Measurements from ENCODE around the gene ADORA2A.

Gene ADORA2A

DNA sequence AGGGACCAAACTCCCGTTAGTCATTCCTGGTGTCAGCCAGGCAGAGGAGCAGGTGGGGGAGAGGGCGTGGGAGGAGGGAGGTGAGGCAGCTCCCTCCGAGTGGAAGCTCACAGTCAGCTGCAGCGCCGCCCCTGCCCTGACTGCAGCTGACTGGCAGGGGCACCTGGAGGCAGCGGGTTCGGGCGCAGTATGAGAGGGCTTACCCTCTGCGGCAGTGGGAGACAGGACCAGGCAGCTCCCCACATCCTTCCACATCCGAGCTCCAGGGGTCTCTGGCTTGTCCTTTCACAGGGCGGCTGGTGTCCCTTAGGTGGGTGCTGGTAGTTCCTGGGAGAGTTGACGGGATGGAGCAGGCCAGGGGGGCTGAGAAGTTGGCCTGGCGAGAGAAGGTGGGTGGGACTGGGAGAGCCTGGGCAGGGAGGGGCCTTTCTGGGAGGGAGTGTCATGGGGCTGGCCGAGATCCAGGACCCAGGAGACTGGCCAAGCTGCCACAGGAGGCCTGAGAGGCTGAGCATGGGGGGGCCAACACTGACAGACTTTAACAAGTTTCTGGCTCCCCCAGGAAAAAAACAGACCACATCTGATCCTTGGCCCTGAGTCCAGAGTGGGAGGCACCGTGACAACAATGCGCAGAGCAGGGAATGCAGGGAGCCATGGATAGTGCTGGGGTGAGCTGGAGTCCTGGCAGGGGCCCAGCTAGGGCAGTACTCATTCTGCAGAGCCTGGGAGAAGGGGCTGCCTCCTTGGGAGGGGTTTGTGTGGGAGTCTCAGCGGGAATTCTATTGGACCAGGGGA lies 4.9 kb downstream of the ADORA2A start:
- Histone ChIP-seq H3K36me3 (ENCODE audit: control insufficient read depth, insufficient read depth, low read length) (no peaks in the 10 kb centered on the region), H3K27ac (ENCODE audit: low read depth, low read length) (no peak overlapping the region), H3K4me1 (ENCODE audit: control insufficient read depth, insufficient read depth, low read length) (peaks cover 5% of the 10 kb centered on the region), H3K4me3 (ENCODE audit: low read length) (no peak overlapping the region), H3K9ac (ENCODE audit: low read length) (no peak overlapping the region), H3K27me3 (ENCODE audit: control insufficient read depth, insufficient read depth, low read length) (no peaks in the 10 kb centered on the region)

DNA sequence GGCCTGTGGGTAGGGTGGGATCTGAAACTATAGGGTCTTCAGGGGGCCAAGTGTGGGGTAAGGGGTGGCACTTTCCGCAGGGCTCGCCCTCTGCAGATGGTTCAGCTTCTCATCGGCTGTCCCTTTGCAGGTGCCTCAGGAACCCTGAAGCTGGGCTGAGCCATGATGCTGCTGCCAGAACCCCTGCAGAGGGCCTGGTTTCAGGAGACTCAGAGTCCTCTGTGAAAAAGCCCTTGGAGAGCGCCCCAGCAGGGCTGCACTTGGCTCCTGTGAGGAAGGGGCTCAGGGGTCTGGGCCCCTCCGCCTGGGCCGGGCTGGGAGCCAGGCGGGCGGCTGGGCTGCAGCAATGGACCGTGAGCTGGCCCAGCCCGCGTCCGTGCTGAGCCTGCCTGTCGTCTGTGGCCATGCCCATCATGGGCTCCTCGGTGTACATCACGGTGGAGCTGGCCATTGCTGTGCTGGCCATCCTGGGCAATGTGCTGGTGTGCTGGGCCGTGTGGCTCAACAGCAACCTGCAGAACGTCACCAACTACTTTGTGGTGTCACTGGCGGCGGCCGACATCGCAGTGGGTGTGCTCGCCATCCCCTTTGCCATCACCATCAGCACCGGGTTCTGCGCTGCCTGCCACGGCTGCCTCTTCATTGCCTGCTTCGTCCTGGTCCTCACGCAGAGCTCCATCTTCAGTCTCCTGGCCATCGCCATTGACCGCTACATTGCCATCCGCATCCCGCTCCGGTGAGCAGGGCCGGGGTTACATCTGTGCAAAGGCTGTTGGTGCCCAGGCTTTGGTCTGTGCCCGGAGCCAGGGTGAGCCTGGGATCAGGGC lies 5.8 kb downstream of the ADORA2A start:
- Histone ChIP-seq H3K4me1 (ENCODE audit: control insufficient read depth, insufficient read depth, low read length) (peaks cover 5% of the 10 kb centered on the region), H3K9ac (ENCODE audit: low read length) (no peak overlapping the region), H3K36me3 (ENCODE audit: control insufficient read depth, insufficient read depth, low read length) (no peaks in the 10 kb centered on the region), H3K27me3 (ENCODE audit: control insufficient read depth, insufficient read depth, low read length) (no peaks in the 10 kb centered on the region), H3K27ac (ENCODE audit: low read depth, low read length) (no peak overlapping the region), H3K4me3 (ENCODE audit: low read length) (no peak overlapping the region)

DNA sequence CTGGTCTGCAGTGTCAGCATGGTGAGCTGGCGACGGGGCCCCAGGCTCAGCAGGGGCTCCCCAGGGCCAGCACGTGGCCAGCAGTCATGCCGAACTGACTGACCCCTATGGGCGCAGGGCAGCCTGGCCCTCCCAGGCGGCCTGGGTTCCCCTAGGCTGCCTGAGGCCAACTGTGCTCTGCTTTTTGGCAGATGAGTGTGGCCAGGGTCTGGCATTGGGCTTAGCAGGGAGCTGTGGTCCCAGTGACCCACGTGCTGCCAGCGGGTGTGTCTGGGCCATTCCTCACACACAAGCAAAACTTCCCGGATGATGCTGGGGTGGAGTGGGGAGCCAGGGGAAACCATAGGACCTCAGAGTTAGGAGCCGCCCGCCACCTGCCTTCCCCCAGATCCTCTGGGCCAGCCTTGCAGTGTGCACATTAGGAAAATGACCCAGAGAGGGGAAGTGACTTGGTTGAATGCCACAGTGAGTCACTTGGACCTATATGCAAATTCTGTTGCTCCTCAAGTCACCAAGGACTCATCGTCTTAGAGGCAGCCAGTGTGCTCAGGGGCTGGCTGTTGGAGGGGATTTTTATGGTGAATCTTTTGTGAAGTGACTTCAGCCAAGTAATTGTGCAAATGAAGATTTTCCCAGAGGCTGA lies 6.5 kb downstream of the ADORA2A start:
- no peaks in the 10 kb centered on the region for H3K36me3 ChIP-seq (ENCODE audit: control insufficient read depth, insufficient read depth, low read length)
- no peak overlapping the region for H3K4me3 ChIP-seq (ENCODE audit: low read length)
- H3K9ac ChIP-seq (ENCODE audit: low read length): no peak overlapping the region
- peaks cover 5% of the 10 kb centered on the region for H3K4me1 ChIP-seq (ENCODE audit: control insufficient read depth, insufficient read depth, low read length)
- H3K27ac ChIP-seq (ENCODE audit: low read depth, low read length): no peak overlapping the region
- no peaks in the 10 kb centered on the region for H3K27me3 ChIP-seq (ENCODE audit: control insufficient read depth, insufficient read depth, low read length)

DNA sequence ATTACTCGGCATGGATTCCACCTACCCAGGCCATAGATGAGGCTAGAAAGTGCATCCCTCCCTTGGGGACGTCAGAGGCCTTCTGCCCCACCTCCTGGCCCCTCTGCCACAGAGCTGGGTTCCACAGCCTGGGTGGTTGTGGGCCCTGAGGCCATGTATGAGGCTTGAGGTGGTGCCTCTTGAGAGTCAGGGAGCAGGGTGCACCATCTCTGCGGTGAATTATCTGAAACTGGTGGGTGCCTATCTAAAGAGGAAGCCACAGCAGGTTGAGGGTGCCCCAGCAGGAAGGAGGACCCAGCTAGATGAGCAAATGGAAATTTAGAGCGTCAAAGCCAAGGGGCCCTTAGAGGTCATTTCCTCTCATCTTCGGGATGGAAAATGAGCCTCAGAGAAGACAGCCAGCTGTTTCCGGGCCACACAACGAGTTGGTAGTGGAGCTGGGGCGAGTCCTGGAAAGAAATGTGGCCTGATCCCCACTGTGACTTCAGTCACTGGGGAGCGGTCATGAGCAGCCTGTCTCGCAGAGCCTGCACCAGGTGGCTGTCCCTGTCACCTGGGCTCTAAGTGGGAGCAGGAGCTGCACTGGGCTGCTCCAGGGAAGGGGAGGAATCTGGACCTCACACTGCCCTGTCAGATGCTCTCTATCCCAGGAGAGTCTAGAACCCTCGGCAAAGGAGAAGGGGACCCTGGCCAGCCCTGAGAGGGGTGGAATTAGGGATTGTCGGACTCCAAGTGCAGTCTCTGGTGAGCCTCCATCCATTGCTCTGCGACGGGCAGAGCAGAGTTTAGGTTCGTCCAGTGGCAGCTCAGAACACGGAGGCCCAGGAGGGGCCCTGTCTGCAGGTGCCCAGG lies 7.3 kb downstream of the ADORA2A start:
- no peaks in the 10 kb centered on the region for H3K36me3 ChIP-seq (ENCODE audit: control insufficient read depth, insufficient read depth, low read length)
- peaks cover 5% of the 10 kb centered on the region for H3K4me1 ChIP-seq (ENCODE audit: control insufficient read depth, insufficient read depth, low read length)
- H3K4me3 ChIP-seq (ENCODE audit: low read length): no peak overlapping the region
- H3K9ac ChIP-seq (ENCODE audit: low read length): no peak overlapping the region
- no peaks in the 10 kb centered on the region for H3K27me3 ChIP-seq (ENCODE audit: control insufficient read depth, insufficient read depth, low read length)
- H3K27ac ChIP-seq (ENCODE audit: low read depth, low read length): no peak overlapping the region

DNA sequence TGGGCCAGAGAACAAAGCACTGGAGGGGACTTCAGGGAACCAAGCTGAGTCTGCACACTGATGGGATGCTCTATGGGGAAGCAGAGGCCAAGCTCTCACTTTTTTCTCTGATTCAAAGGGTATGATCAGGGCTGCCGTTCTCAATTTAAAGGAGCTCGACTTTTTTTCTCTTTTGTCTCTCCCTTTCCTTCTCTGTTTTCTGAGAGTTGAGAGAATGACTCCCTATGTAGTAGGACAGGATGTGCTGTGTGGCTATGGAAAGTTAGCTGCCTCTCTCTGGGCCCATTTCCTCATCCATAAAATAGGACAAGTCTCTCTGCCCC lies 7.9 kb downstream of the ADORA2A start:
- Histone ChIP-seq H3K36me3 (ENCODE audit: control insufficient read depth, insufficient read depth, low read length) (no peaks in the 10 kb centered on the region), H3K27ac (ENCODE audit: low read depth, low read length) (no peak overlapping the region), H3K4me3 (ENCODE audit: low read length) (no peak overlapping the region), H3K27me3 (ENCODE audit: control insufficient read depth, insufficient read depth, low read length) (no peaks in the 10 kb centered on the region), H3K9ac (ENCODE audit: low read length) (no peak overlapping the region), H3K4me1 (ENCODE audit: control insufficient read depth, insufficient read depth, low read length) (peaks cover 5% of the 10 kb centered on the region)

DNA sequence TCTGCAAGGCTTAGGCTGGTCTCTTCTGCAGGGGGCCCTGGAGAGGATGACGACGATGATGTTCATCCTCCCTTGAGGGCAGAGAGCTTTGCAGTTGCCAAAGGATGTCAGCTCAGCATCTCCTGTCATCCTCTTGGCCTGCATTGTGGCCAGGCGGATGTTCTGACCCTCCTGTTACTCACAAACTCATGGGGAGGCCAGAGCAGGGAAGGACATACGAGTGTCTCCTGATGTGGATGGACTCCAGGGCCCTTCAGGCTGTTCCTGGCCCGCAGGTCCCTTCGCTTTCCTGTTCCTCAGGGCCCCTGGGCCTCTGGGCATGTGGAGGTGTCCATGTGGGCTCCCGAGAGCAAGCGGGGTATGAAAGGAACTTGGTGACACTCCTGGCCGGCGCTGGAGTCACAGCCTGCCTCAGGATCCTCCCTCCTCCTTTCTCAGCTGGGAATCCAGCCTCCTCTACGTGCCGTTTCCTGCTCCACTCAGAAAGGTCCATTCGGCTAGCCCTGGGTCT lies 8.5 kb downstream of the ADORA2A start:
- H3K27ac ChIP-seq (ENCODE audit: low read depth, low read length): no peak overlapping the region
- H3K9ac ChIP-seq (ENCODE audit: low read length): no peak overlapping the region
- H3K4me1 ChIP-seq (ENCODE audit: control insufficient read depth, insufficient read depth, low read length): peaks cover 5% of the 10 kb centered on the region
- no peaks in the 10 kb centered on the region for H3K36me3 ChIP-seq (ENCODE audit: control insufficient read depth, insufficient read depth, low read length)
- no peak overlapping the region for H3K4me3 ChIP-seq (ENCODE audit: low read length)
- no peaks in the 10 kb centered on the region for H3K27me3 ChIP-seq (ENCODE audit: control insufficient read depth, insufficient read depth, low read length)

DNA sequence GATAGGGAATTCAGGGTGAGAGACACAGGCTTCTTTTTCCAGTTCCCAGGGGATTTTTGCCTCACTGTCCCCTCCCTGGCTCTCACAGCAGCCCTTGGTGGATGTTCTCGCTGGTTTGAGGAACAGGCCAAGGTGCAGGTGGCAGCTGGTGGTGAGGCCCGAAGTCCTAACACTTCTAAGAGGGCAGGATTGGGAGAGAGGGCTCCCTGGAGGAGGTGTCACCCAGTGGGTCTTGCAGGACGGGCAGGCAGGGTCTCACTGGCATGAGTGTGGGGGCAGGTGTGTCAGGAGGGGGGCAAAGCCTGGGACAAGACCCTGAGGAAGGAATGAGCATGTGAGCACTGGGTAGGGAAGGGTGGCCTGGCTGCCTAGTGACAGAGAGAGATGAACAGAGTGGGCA lies 9.2 kb downstream of the ADORA2A start:
- Histone ChIP-seq H3K36me3 (ENCODE audit: control insufficient read depth, insufficient read depth, low read length) (no peaks in the 10 kb centered on the region), H3K9ac (ENCODE audit: low read length) (no peak overlapping the region), H3K27ac (ENCODE audit: low read depth, low read length) (no peak overlapping the region), H3K27me3 (ENCODE audit: control insufficient read depth, insufficient read depth, low read length) (no peaks in the 10 kb centered on the region), H3K4me3 (ENCODE audit: low read length) (no peak overlapping the region), H3K4me1 (ENCODE audit: control insufficient read depth, insufficient read depth, low read length) (peaks cover 5% of the 10 kb centered on the region)

- Histone ChIP-seq H3K9ac (ENCODE audit: low read length) (no peak overlapping the region), H3K27ac (ENCODE audit: low read depth, low read length) (no peak overlapping the region), H3K4me1 (ENCODE audit: control insufficient read depth, insufficient read depth, low read length) (peaks cover 5% of the 10 kb centered on the region), H3K4me3 (ENCODE audit: low read length) (no peak overlapping the region), H3K36me3 (ENCODE audit: control insufficient read depth, insufficient read depth, low read length) (no peaks in the 10 kb centered on the region), H3K27me3 (ENCODE audit: control insufficient read depth, insufficient read depth, low read length) (no peaks in the 10 kb centered on the region)
Observed at GRCh38 chr22:24437091-24437490, 9.7 kb downstream of the ADORA2A start.

DNA sequence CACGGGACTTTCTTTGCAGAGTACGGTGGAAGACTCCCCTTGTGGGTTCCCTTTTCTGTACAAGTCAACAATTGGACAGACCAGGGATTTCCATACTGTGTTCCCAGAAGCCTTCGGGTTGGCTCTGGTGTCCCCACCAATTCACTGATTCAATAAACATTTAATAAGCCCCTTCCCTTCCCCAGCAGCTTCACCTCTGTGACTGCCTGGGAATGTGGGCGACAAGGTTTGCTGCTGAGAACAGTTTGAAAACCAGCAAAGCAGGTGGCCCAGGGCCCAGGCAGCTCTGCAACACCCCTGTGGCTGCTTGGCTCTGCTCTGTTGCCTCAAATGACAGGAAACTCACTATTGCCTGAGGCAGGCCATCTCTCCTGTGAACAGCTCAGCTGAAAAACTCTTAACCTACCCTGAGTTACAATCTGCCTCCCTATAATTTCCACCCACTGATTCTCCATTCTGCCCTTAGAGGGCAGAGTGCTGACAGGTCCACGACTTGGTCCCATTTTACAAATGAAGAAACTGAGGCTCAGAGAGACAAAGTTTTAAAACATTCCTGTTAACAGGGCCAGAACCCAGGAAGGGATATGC lies 10.4 kb downstream of the ADORA2A start:
- peaks cover 1% of the 10 kb centered on the region for H3K4me1 ChIP-seq (ENCODE audit: control insufficient read depth, insufficient read depth, low read length)
- no peak overlapping the region for H3K27ac ChIP-seq (ENCODE audit: low read depth, low read length)
- H3K9ac ChIP-seq (ENCODE audit: low read length): no peak overlapping the region
- H3K4me3 ChIP-seq (ENCODE audit: low read length): no peak overlapping the region
- no peaks in the 10 kb centered on the region for H3K36me3 ChIP-seq (ENCODE audit: control insufficient read depth, insufficient read depth, low read length)
- H3K27me3 ChIP-seq (ENCODE audit: control insufficient read depth, insufficient read depth, low read length): no peaks in the 10 kb centered on the region

- no peaks in the 10 kb centered on the region for H3K4me1 ChIP-seq (ENCODE audit: control insufficient read depth, insufficient read depth, low read length)
- H3K36me3 ChIP-seq (ENCODE audit: control insufficient read depth, insufficient read depth, low read length): no peaks in the 10 kb centered on the region
- no peak overlapping the region for H3K4me3 ChIP-seq (ENCODE audit: low read length)
- no peak overlapping the region for H3K9ac ChIP-seq (ENCODE audit: low read length)
- H3K27me3 ChIP-seq (ENCODE audit: control insufficient read depth, insufficient read depth, low read length): no peaks in the 10 kb centered on the region
- H3K27ac ChIP-seq (ENCODE audit: low read depth, low read length): no peak overlapping the region
Observed at GRCh38 chr22:24440270-24440717, 12.9 kb downstream of the ADORA2A start.

DNA sequence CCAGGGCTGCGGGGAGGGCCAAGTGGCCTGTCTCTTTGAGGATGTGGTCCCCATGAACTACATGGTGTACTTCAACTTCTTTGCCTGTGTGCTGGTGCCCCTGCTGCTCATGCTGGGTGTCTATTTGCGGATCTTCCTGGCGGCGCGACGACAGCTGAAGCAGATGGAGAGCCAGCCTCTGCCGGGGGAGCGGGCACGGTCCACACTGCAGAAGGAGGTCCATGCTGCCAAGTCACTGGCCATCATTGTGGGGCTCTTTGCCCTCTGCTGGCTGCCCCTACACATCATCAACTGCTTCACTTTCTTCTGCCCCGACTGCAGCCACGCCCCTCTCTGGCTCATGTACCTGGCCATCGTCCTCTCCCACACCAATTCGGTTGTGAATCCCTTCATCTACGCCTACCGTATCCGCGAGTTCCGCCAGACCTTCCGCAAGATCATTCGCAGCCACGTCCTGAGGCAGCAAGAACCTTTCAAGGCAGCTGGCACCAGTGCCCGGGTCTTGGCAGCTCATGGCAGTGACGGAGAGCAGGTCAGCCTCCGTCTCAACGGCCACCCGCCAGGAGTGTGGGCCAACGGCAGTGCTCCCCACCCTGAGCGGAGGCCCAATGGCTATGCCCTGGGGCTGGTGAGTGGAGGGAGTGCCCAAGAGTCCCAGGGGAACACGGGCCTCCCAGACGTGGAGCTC lies 13.5 kb downstream of the ADORA2A start:
- H3K36me3 ChIP-seq (ENCODE audit: control insufficient read depth, insufficient read depth, low read length): no peaks in the 10 kb centered on the region
- H3K27me3 ChIP-seq (ENCODE audit: control insufficient read depth, insufficient read depth, low read length): no peaks in the 10 kb centered on the region
- no peak overlapping the region for H3K27ac ChIP-seq (ENCODE audit: low read depth, low read length)
- H3K4me3 ChIP-seq (ENCODE audit: low read length): no peak overlapping the region
- no peak overlapping the region for H3K9ac ChIP-seq (ENCODE audit: low read length)
- H3K4me1 ChIP-seq (ENCODE audit: control insufficient read depth, insufficient read depth, low read length): no peaks in the 10 kb centered on the region
